ENCODE measurements around the gene NTMT2.

NTMT2 gene

DNA sequence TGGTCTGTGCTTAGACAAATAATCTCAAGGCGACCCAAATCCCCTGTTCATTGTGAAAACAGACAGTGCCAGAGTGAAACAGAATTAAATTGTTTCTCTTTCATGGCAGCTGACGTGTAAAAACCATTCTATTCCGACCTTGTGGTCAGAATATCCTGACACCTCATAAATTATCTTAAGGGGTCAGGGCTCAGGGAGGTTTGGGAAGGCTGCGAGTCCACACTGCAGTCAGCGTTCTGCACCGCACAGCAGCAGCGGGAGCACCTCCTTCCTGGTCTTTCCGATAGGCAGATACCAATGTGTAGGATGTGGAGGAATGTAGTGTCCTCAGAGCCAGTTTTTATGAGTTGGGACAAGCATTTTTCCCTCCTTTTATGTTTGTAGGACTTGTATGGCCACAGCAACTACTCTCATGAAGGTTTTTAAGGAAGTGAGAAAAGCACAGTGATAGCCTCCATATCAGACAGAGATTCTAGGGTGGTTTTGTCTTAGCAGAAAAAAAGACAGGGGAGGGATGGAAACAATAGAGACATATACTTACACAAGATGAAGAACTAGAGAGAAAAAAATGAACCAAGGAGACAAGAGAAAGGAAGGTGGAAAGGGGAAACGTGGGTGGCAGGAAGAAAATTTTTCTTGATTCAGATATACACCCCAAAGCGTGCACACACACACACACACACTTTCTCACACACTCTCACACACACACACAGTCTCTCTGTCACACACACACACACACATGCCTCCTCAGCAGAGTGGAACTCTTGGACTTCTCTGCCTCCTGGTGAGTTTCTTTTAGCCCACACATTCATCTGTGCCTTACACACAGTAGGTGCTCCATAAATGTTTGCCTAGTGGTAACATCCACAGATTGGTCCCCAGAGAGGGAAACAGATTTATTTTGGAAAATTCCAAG lies 68.6 kb downstream of the NTMT2 start:
- no peak for DNase-seq

- no peak for DNase-seq
Observed at GRCh38 chr1:170215072-170215885, 69.5 kb downstream of the NTMT2 start.

DNA sequence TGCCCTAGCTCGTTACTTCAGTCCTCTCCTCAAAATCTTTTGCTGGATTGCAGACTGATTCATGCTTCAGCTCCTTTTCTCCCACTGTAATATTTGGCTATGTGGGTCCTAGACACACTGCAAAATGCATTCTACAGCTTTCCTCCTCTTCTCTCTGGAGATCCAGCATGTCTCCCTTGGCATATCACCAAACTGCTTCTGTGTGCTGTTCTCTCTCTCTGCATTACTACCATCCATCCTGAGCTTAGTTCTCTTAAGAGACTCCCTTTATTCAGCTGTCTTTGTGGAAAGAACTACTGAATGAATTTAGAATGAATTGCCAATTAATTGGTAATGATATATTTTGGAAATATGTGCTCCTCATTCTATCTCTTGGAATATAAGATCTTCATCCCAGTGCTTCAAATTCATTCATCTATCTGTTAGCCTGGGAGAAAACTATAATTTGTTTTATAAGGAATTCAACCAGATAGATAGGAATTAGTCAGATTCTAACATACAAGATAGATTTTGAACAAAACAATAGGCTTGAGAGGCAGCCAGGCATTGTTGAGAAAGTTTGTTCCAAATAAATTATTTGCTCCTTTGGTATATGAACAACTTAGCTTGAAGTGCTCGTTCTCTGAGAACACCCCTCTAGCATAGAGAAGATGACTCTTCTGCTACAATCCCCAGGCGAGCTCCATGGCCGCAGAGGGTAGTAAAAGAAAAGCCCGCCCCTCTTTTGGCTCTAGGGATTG lies 71.9 kb downstream of the NTMT2 start:
- DNase-seq: no peak

DNA sequence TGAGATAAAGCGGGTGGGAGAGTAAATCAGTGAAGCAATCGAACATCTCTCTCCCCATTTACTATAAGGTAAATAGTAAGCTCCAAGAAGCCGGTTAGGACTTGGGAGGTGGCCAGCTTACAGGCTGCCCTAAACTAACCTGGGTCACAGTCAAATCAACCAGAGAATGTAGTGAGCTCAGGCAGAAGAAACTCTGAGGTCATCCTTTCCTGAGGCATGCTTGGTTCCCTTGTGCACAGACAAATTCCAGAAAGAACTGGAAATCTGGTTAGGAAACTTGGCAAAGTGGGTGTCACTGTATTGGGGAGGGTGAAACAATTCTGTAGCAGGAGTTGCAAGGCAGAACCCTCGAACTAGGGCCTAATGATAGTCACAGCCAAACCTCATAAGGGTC lies 72.5 kb downstream of the NTMT2 start:
- no peak for DNase-seq
